ENCODE measurements around the gene SGTA. TPM values are rescaled to one million over a fixed set of nuclear protein-coding genes. Genes with fewer than 3 reads are reported as not detected.

SGTA gene
- total and polyA plus RNA-seq, 4 donors: 16.7 to 38.4 (median 21.0) TPM

- WGBS: 91% methylated on average over 29 of the region's 29 CpGs
- Histone ChIP-seq H3K4me3 (ENCODE audit: low read depth in 1 of 3, low read length in 3 of 3) (no peak overlapping the region), H3K27me3 (ENCODE audit: control insufficient read depth in 4 of 4, insufficient read depth in 4 of 4, low read length in 3 of 4) (no peaks in the 10 kb centered on the region), H3K4me1 (ENCODE audit: control insufficient read depth in 4 of 4, insufficient read depth in 4 of 4, low read length in 3 of 4) (peaks cover 3 to 24% (median 8%) of the 10 kb centered on the region in 4 donors), H3K36me3 (ENCODE audit: control insufficient read depth in 4 of 4, insufficient read depth in 3 of 4, low read depth in 1 of 4, low read length in 3 of 4) (peaks cover 0 to 5% (median 0%) of the 10 kb centered on the region in 4 donors), H3K9me3 (ENCODE audit: control insufficient read depth in 4 of 4, low read length in 3 of 4) (no peaks in the 10 kb centered on the region), H3K9ac (ENCODE audit: low read depth in 1 of 2, low read length in 2 of 2) (no peak overlapping the region), H3K27ac (ENCODE audit: low read depth in 1 of 2, low read length in 2 of 2) (no peak overlapping the region)
- DNase-seq (ENCODE audit: low spot score): no peak
- no peak for TF ChIP-seq CTCF (IDR thresholded peaks at IDR 0.05; ENCODE audit: low read depth, low read length, missing input control)
- no peak for TF ChIP-seq YY1 (IDR thresholded peaks at IDR 0.05)
- TF ChIP-seq NR2F2 (IDR thresholded peaks at IDR 0.05): no peak
- TF ChIP-seq JUND (IDR thresholded peaks at IDR 0.05): no peak
- no peak for TF ChIP-seq MAX (IDR thresholded peaks at IDR 0.05)
- no peak for TF ChIP-seq FOXA1 (IDR thresholded peaks at IDR 0.05)
- no peak for TF ChIP-seq GABPA (IDR thresholded peaks at IDR 0.05 in 1 of 2, conservative IDR thresholded peaks at IDR 0.05 in 1 of 2)
- no peak for TF ChIP-seq HNF4A (conservative IDR thresholded peaks at IDR 0.05)
- TF ChIP-seq ZBTB33 (IDR thresholded peaks at IDR 0.05): no peak
- no peak for TF ChIP-seq HNF4G (IDR thresholded peaks at IDR 0.05)
- TF ChIP-seq EGR1 (IDR thresholded peaks at IDR 0.05; ENCODE audit: low read depth in 2 of 2): no peak
Measured at GRCh38 chr19:2771786-2772674, 11.0 kb downstream of the SGTA start.

- TF ChIP-seq GABPA (IDR thresholded peaks at IDR 0.05 in 1 of 2, conservative IDR thresholded peaks at IDR 0.05 in 1 of 2) (no peak), CTCF (IDR thresholded peaks at IDR 0.05; ENCODE audit: low read depth, low read length, missing input control) (no peak), ZBTB33 (IDR thresholded peaks at IDR 0.05) (no peak), ATF3 (IDR thresholded peaks at IDR 0.05) (no peak), RXRA (IDR thresholded peaks at IDR 0.05) (no peak), SP1 (IDR thresholded peaks at IDR 0.05) (no peak), YY1 (IDR thresholded peaks at IDR 0.05) (no peak), JUND (IDR thresholded peaks at IDR 0.05) (no peak), FOXA2 (IDR thresholded peaks at IDR 0.05) (no peak)
- peaks cover 0 to 14% (median 3%) of the 10 kb centered on the region in 4 donors for H3K36me3 ChIP-seq (ENCODE audit: control insufficient read depth in 4 of 4, insufficient read depth in 3 of 4, low read depth in 1 of 4, low read length in 3 of 4)
- H3K4me1 ChIP-seq (ENCODE audit: control insufficient read depth in 4 of 4, insufficient read depth in 4 of 4, low read length in 3 of 4): peaks cover 1 to 13% (median 7%) of the 10 kb centered on the region in 4 donors
- no peaks in the 10 kb centered on the region for H3K27me3 ChIP-seq (ENCODE audit: control insufficient read depth in 4 of 4, insufficient read depth in 4 of 4, low read length in 3 of 4)
- DNase-seq (ENCODE audit: low spot score): no peak
- H3K9me3 ChIP-seq (ENCODE audit: control insufficient read depth in 4 of 4, low read length in 3 of 4): no peaks in the 10 kb centered on the region
- no peak overlapping the region for H3K9ac ChIP-seq (ENCODE audit: low read depth in 1 of 2, low read length in 2 of 2)
- 84% methylated on average over 40 of the region's 40 CpGs for WGBS
- H3K27ac ChIP-seq (ENCODE audit: low read depth in 1 of 2, low read length in 2 of 2): peak overlapping the region in 1 of 2 donors; percentile 38
- no peak overlapping the region for H3K4me3 ChIP-seq (ENCODE audit: low read depth in 1 of 3, low read length in 3 of 3)
Measured at GRCh38 chr19:2770055-2771013, 12.7 kb downstream of the SGTA start.
